GM23338 (cell line): ENCODE measurements around the gene RGS3. TPM values are rescaled to one million over a fixed set of nuclear protein-coding genes. Genes with fewer than 3 reads are reported as not detected.

Experiments
- ATAC-seq: fragments of 200-7000 bp; cut with Tn5 transposase; 3 replicates; pipeline ENCODE4 v1.9.1; 2020
- DNase-seq: peaks from one replicate; pipeline ENCODE4 v3.0.0-alpha.2; 2015; ENCODE audit warnings: low spot score
- H2AFZ ChIP-seq: fragments of 200-600 bp; sonication (generic); 2 replicates; pipeline ENCODE4 v1.8.0; 2016; ENCODE audit warnings: antibody characterized with exemption, mild to moderate bottlenecking, moderate library complexity
- H3F3A ChIP-seq: fragments of 200-600 bp; sonication (generic); replicated peaks from 2 replicates; pipeline ENCODE4 v1.8.0; 2017; ENCODE audit warnings: antibody characterized with exemption, mixed run types, low read depth
- H3K27ac ChIP-seq: fragments of 200-600 bp; sonication (generic); 2 replicates; pipeline ENCODE4 v1.6.1; 2016; ENCODE audit warnings: low read depth
- H3K27me3 ChIP-seq: fragments of 200-600 bp; sonication (generic); 2 replicates; pipeline ENCODE4 v1.8.0; 2016; ENCODE audit warnings: mild to moderate bottlenecking, mixed run types, moderate library complexity; ENCODE audit not compliant: insufficient read depth
- H3K36me3 ChIP-seq: fragments of 200-600 bp; sonication (generic); 2 replicates; pipeline ENCODE4 v1.8.0; 2016; ENCODE audit warnings: mild to moderate bottlenecking; ENCODE audit not compliant: insufficient read depth
- H3K4me1 ChIP-seq: fragments of 200-600 bp; sonication (generic); 2 replicates; pipeline ENCODE4 v1.8.0; 2016; ENCODE audit warnings: mild to moderate bottlenecking, moderate library complexity; ENCODE audit not compliant: insufficient read depth
- H3K4me2 ChIP-seq: fragments of 200-600 bp; sonication (generic); 2 replicates; pipeline ENCODE4 v1.7.1; 2017; ENCODE audit warnings: mixed run types
- H3K4me3 ChIP-seq: fragments of 200-600 bp; sonication (generic); 2 replicates; pipeline ENCODE4 v1.6.1; 2016; ENCODE audit warnings: mixed run types
- H3K79me2 ChIP-seq: fragments of 200-600 bp; sonication (generic); replicated peaks from 2 replicates; pipeline ENCODE4 v1.8.0; 2017; ENCODE audit warnings: mild to moderate bottlenecking; ENCODE audit not compliant: insufficient read depth
- H3K9me2 ChIP-seq: fragments of 200-600 bp; sonication (generic); 2 replicates; pipeline ENCODE4 v1.8.0; 2017; ENCODE audit not compliant: insufficient read depth
- H4K20me1 ChIP-seq: fragments of 200-600 bp; sonication (generic); replicated peaks from 2 replicates; pipeline ENCODE4 v1.8.0; 2017; ENCODE audit warnings: mild to moderate bottlenecking; ENCODE audit not compliant: insufficient read depth
- H3K27ac Mint-ChIP-seq: 2 replicates; pipeline ENCODE4 v1.8.0; 2020; ENCODE audit warnings: inconsistent platforms, mild to moderate bottlenecking, moderate library complexity, mixed read lengths
- H3K27me3 Mint-ChIP-seq: 3 replicates; pipeline ENCODE4 v1.8.0; 2022; ENCODE audit warnings: low read depth, mild to moderate bottlenecking, moderate library complexity, mixed read lengths, inconsistent platforms; ENCODE audit not compliant: insufficient read depth, poor library complexity
- H3K36me3 Mint-ChIP-seq: 3 replicates; pipeline ENCODE4 v1.8.0; 2021; ENCODE audit warnings: low read depth, mild to moderate bottlenecking, inconsistent platforms, moderate library complexity, mixed read lengths
- H3K4me1 Mint-ChIP-seq: 3 replicates; pipeline ENCODE4 v1.8.0; 2020; ENCODE audit warnings: mild to moderate bottlenecking, inconsistent platforms, mixed read lengths
- H3K4me3 Mint-ChIP-seq: 3 replicates; pipeline ENCODE4 v1.8.0; 2021; ENCODE audit warnings: moderate library complexity, mild to moderate bottlenecking, inconsistent platforms, mixed read lengths
- H3K9me3 Mint-ChIP-seq: 3 replicates; pipeline ENCODE4 v1.8.0; 2020; ENCODE audit warnings: moderate library complexity, mild to moderate bottlenecking, inconsistent platforms, mixed read lengths
- CREB1 ChIP-seq: fragments of 250-450 bp; sonication (Bioruptor Pico); IDR thresholded peaks from 2 replicates; pipeline ENCODE4 v1.5.0; 2020; ENCODE audit warnings: low read depth, mild to moderate bottlenecking, moderate library complexity
- EZH2 ChIP-seq: fragments of 200-600 bp; sonication (generic); IDR thresholded peaks from one replicate; pipeline ENCODE4 v1.8.0; 2017; ENCODE audit warnings: antibody characterized with exemption, mild to moderate bottlenecking, low read depth; ENCODE audit not compliant: unreplicated experiment
- EZH2phosphoT487 ChIP-seq: fragments of 200-600 bp; sonication (generic); IDR thresholded peaks from one replicate; pipeline ENCODE4 v1.8.1; 2018; ENCODE audit warnings: antibody characterized with exemption; ENCODE audit not compliant: unreplicated experiment
- JUNB ChIP-seq: IDR thresholded peaks from one replicate; pipeline ENCODE4 v1.6.1; 2016; ENCODE audit warnings: antibody characterized with exemption; ENCODE audit not compliant: unreplicated experiment
- POLR2AphosphoS5 ChIP-seq: IDR thresholded peaks from 2 replicates; pipeline ENCODE4 v1.6.1; 2016; ENCODE audit warnings: antibody characterized with exemption, low read depth
- polyA plus RNA-seq: library from polyadenylated mRNA; unstranded; fragments of >200 nt; fragmentation: Nextera tagmentation; extraction: Ambion mirVana; gene quantifications from 2 replicates; pipeline ENCODE4 v1.2.1, GENCODE V29; 2016
- total RNA-seq: library from RNA; depleted of rRNA; stranded (reverse); fragments of >200 nt; shearing (Covaris generic); gene quantifications from 2 replicates; pipeline ENCODE4 v1.2.3, GENCODE V29; 2014
- TF ChIP-seq, protein P1 (sequence below): IDR thresholded peaks from 2 replicates; pipeline ENCODE4 v1.6.1; 2016; ENCODE audit warnings: antibody characterized with exemption
- TF ChIP-seq, protein P2 (sequence below), 2 experiments: fragments of 200-600 bp in 1 of 2; sonication (generic) in 1 of 2; conservative IDR thresholded peaks; 2 replicates each; pipeline versions ENCODE4 v1.5.1 to v1.6.1; 2016 to 2017; ENCODE audit warnings: antibody characterized with exemption in 2 of 2, low read depth in 2 of 2, mild to moderate bottlenecking in 2 of 2, moderate library complexity in 1 of 2
- TF ChIP-seq, protein P3 (sequence below): fragments of 250-450 bp; sonication (Bioruptor Pico); IDR thresholded peaks from 2 replicates; pipeline ENCODE4 v1.5.0; 2020; ENCODE audit warnings: mild to moderate bottlenecking, moderate library complexity

RGS3 gene
- total and polyA plus RNA-seq, 2 experiments from 2014 or later: 14.2 to 24.3 TPM

DNA sequence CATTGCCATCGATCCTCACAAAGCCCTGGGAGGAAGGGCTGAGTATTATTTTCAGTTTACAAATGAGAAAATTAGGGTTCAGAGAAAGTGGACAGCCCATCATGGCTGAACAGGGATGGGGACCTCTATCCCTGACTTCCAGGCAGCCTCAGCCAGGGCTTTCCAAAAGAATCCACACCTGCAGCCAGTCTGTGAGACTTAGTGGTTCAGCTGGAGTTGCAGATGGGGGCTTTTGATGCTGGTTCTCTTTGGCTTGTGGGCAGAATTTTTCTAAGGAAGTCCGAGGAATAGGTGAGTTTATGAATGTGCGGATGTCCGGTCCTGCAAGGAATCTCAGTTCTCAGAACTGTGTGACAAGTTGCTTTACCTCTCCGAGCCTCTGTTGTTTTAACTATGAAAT lies 138.1 kb downstream of the RGS3 start:
- no peak for ATAC-seq
- H3K27me3 ChIP-seq: no peaks in the 10 kb centered on the region
- no peak overlapping the region for H3K4me3 ChIP-seq
- TF ChIP-seq, protein P1, sequence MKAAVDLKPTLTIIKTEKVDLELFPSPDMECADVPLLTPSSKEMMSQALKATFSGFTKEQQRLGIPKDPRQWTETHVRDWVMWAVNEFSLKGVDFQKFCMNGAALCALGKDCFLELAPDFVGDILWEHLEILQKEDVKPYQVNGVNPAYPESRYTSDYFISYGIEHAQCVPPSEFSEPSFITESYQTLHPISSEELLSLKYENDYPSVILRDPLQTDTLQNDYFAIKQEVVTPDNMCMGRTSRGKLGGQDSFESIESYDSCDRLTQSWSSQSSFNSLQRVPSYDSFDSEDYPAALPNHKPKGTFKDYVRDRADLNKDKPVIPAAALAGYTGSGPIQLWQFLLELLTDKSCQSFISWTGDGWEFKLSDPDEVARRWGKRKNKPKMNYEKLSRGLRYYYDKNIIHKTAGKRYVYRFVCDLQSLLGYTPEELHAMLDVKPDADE: no peak
- no peak for TF ChIP-seq JUNB
- TF ChIP-seq, protein P2, sequence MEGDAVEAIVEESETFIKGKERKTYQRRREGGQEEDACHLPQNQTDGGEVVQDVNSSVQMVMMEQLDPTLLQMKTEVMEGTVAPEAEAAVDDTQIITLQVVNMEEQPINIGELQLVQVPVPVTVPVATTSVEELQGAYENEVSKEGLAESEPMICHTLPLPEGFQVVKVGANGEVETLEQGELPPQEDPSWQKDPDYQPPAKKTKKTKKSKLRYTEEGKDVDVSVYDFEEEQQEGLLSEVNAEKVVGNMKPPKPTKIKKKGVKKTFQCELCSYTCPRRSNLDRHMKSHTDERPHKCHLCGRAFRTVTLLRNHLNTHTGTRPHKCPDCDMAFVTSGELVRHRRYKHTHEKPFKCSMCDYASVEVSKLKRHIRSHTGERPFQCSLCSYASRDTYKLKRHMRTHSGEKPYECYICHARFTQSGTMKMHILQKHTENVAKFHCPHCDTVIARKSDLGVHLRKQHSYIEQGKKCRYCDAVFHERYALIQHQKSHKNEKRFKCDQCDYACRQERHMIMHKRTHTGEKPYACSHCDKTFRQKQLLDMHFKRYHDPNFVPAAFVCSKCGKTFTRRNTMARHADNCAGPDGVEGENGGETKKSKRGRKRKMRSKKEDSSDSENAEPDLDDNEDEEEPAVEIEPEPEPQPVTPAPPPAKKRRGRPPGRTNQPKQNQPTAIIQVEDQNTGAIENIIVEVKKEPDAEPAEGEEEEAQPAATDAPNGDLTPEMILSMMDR (conservative IDR thresholded peaks at IDR 0.05; ENCODE audit: low read depth in 2 of 2): no peak
- no peak for TF ChIP-seq POLR2AphosphoS5
- TF ChIP-seq CREB1: no peak
- TF ChIP-seq, protein P3, sequence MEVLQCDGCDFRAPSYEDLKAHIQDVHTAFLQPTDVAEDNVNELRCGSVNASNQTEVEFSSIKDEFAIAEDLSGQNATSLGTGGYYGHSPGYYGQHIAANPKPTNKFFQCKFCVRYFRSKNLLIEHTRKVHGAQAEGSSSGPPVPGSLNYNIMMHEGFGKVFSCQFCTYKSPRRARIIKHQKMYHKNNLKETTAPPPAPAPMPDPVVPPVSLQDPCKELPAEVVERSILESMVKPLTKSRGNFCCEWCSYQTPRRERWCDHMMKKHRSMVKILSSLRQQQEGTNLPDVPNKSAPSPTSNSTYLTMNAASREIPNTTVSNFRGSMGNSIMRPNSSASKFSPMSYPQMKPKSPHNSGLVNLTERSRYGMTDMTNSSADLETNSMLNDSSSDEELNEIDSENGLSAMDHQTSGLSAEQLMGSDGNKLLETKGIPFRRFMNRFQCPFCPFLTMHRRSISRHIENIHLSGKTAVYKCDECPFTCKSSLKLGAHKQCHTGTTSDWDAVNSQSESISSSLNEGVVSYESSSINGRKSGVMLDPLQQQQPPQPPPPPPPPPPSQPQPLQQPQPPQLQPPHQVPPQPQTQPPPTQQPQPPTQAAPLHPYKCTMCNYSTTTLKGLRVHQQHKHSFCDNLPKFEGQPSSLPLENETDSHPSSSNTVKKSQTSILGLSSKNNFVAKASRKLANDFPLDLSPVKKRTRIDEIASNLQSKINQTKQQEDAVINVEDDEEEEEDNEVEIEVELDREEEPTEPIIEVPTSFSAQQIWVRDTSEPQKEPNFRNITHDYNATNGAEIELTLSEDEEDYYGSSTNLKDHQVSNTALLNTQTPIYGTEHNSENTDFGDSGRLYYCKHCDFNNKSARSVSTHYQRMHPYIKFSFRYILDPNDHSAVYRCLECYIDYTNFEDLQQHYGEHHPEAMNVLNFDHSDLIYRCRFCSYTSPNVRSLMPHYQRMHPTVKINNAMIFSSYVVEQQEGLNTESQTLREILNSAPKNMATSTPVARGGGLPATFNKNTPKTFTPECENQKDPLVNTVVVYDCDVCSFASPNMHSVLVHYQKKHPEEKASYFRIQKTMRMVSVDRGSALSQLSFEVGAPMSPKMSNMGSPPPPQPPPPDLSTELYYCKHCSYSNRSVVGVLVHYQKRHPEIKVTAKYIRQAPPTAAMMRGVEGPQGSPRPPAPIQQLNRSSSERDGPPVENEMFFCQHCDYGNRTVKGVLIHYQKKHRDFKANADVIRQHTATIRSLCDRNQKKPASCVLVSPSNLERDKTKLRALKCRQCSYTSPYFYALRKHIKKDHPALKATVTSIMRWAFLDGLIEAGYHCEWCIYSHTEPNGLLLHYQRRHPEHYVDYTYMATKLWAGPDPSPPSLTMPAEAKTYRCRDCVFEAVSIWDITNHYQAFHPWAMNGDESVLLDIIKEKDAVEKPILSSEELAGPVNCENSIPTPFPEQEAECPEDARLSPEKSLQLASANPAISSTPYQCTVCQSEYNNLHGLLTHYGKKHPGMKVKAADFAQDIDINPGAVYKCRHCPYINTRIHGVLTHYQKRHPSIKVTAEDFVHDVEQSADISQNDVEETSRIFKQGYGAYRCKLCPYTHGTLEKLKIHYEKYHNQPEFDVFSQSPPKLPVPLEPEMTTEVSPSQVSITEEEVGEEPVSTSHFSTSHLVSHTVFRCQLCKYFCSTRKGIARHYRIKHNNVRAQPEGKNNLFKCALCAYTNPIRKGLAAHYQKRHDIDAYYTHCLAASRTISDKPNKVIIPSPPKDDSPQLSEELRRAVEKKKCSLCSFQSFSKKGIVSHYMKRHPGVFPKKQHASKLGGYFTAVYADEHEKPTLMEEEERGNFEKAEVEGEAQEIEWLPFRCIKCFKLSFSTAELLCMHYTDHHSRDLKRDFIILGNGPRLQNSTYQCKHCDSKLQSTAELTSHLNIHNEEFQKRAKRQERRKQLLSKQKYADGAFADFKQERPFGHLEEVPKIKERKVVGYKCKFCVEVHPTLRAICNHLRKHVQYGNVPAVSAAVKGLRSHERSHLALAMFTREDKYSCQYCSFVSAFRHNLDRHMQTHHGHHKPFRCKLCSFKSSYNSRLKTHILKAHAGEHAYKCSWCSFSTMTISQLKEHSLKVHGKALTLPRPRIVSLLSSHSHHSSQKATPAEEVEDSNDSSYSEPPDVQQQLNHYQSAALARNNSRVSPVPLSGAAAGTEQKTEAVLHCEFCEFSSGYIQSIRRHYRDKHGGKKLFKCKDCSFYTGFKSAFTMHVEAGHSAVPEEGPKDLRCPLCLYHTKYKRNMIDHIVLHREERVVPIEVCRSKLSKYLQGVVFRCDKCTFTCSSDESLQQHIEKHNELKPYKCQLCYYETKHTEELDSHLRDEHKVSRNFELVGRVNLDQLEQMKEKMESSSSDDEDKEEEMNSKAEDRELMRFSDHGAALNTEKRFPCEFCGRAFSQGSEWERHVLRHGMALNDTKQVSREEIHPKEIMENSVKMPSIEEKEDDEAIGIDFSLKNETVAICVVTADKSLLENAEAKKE: no peak
- TF ChIP-seq EZH2: no peak
- TF ChIP-seq EZH2phosphoT487: no peak
- peak overlapping the region; percentile 67; the same call in 1 of the 2 replicates for H3K4me2 ChIP-seq
- H3K79me2 ChIP-seq: no peaks in the 10 kb centered on the region
- H3K9me2 ChIP-seq: no peaks in the 10 kb centered on the region
- no peaks in the 10 kb centered on the region; the same call in 1 of the 2 replicates for H3K36me3 ChIP-seq
- Mint-ChIP-seq H3K9me3 (no peaks in the 10 kb centered on the region), H3K4me1 (peaks cover 36% of the 10 kb centered on the region), H3K36me3 (peaks cover 3% of the 10 kb centered on the region; the same call in 2 of the 3 replicates), H3K4me3 (no peak overlapping the region), H3K27ac (no peak overlapping the region; the same call in 1 of the 2 replicates), H3K27me3 (peaks cover 10% of the 10 kb centered on the region)
- H3K27ac ChIP-seq: no peak overlapping the region
- peaks cover 20% of the 10 kb centered on the region for H3K4me1 ChIP-seq
- no peak for DNase-seq
- no peaks in the 10 kb centered on the region for H4K20me1 ChIP-seq
- H3F3A ChIP-seq: 0 out of 2 replicates have a peak, but pooled peaks cover 4% of the 10 kb centered on the region
- H2AFZ ChIP-seq: no peak overlapping the region; the same call in 1 of the 2 replicates
